IMR-90 (cell line): ENCODE data around the gene FRAS1.

ENCODE experiments used
- CEBPB ChIP-seq: IDR thresholded peaks from 2 replicates; pipeline ENCODE4 v1.6.1; 2012; ENCODE audit warnings: low read depth, low read length, improper control_type of control experiment
- CHD1 ChIP-seq: IDR thresholded peaks from 2 replicates; pipeline ENCODE4 v1.6.1; 2012; ENCODE audit warnings: low read depth, low read length, improper control_type of control experiment
- CTCF ChIP-seq: conservative IDR thresholded peaks from 2 replicates; pipeline ENCODE4 v1.5.1; 2012; ENCODE audit warnings: mild to moderate bottlenecking, low read depth, low read length, improper control_type of control experiment
- MAZ ChIP-seq: IDR thresholded peaks from 2 replicates; pipeline ENCODE4 v1.6.1; 2012; ENCODE audit warnings: low read depth, mild to moderate bottlenecking, low read length, improper control_type of control experiment, moderate library complexity, borderline replicate concordance
- MXI1 ChIP-seq: IDR thresholded peaks from 2 replicates; pipeline ENCODE4 v1.6.1; 2012; ENCODE audit warnings: low read depth, mild to moderate bottlenecking, low read length, moderate library complexity, borderline replicate concordance
- POLR2A ChIP-seq: IDR thresholded peaks from 2 replicates; pipeline ENCODE4 v1.6.1; 2012; ENCODE audit warnings: mild to moderate bottlenecking, low read depth, low read length
- RAD21 ChIP-seq: IDR thresholded peaks from 2 replicates; pipeline ENCODE4 v1.6.1; 2012; ENCODE audit warnings: low read length, improper control_type of control experiment
- RCOR1 ChIP-seq: IDR thresholded peaks from 2 replicates; pipeline ENCODE4 v1.6.1; 2012; ENCODE audit warnings: mild to moderate bottlenecking, low read length, improper control_type of control experiment; ENCODE audit not compliant: insufficient replicate concordance
- RFX5 ChIP-seq: IDR thresholded peaks from 2 replicates; pipeline ENCODE4 v1.8.0; 2012; ENCODE audit warnings: low read depth, mild to moderate bottlenecking, low read length, moderate library complexity
- TF ChIP-seq, protein P1 (sequence below): fragments of 150-350 bp; IDR thresholded peaks from 2 replicates; pipeline ENCODE4 v1.6.1; 2016; ENCODE audit warnings: low read depth, mild to moderate bottlenecking, low read length, moderate library complexity, borderline replicate concordance

- TF ChIP-seq CTCF, result no peak
- TF ChIP-seq CHD1, result no peak
- no peak for TF ChIP-seq RCOR1
- TF ChIP-seq, protein P1, sequence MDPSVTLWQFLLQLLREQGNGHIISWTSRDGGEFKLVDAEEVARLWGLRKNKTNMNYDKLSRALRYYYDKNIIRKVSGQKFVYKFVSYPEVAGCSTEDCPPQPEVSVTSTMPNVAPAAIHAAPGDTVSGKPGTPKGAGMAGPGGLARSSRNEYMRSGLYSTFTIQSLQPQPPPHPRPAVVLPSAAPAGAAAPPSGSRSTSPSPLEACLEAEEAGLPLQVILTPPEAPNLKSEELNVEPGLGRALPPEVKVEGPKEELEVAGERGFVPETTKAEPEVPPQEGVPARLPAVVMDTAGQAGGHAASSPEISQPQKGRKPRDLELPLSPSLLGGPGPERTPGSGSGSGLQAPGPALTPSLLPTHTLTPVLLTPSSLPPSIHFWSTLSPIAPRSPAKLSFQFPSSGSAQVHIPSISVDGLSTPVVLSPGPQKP, result no peak
- no peak for TF ChIP-seq POLR2A
- TF ChIP-seq MAZ, result no peak
- TF ChIP-seq RAD21, result no peak
- TF ChIP-seq RFX5, result no peak
- no peak for TF ChIP-seq CEBPB
- TF ChIP-seq MXI1, result no peak
Measured at GRCh38 chr4:78410676-78411075, 353.6 kb downstream of the FRAS1 start.
